ENCODE results near the gene SEC14L6.
A peak's percentile ranks its signal among the peaks of the same experiment; 100 is the strongest.
"Not testable (repeated sequence)": the region's sequence is repeated elsewhere in the genome, so short reads cannot be mapped to it uniquely, and the experiment has no call there.

The SEC14L6 gene

GRCh38 chr22:30553971-30554370, 7.4 kb upstream of the SEC14L6 start:
- H3K9ac ChIP-seq (ENCODE audit: low read length): no peak overlapping the region
- H3K9me3 ChIP-seq (ENCODE audit: control insufficient read depth, low read length): no peaks in the 10 kb centered on the region
- peak overlapping the region in 1 of 2 experiments; percentile 43 for H3K23ac ChIP-seq (ENCODE audit: low read length in 2 of 2)
- no peak overlapping the region for H2BK12ac ChIP-seq (ENCODE audit: low read length in 2 of 2)
- 76% methylated on average over 3 of the region's 7 CpGs for WGBS
- no peak overlapping the region for H2AFZ ChIP-seq (ENCODE audit: low read depth, low read length)
- peaks cover 6% of the 10 kb centered on the region for H3K4me1 ChIP-seq (ENCODE audit: control insufficient read depth, insufficient read depth, low read depth, low read length)
- no peak for DNase-seq
- H2BK120ac ChIP-seq (ENCODE audit: low read depth, low read length): no peak overlapping the region
- H3K4me3 ChIP-seq (ENCODE audit: insufficient read depth in 1 of 2, low read depth in 1 of 2, low read length in 2 of 2): no peak overlapping the region
- H3K79me1 ChIP-seq (replicated peaks; ENCODE audit: low read length, poor library complexity, severe bottlenecking): peaks cover 16% of the 10 kb centered on the region
- peaks cover 0 to 46% of the 10 kb centered on the region in 2 experiments for H3K36me3 ChIP-seq (ENCODE audit: control insufficient read depth in 1 of 2, insufficient read depth in 2 of 2, low read depth in 1 of 2, low read length in 2 of 2)
- H3K4me2 ChIP-seq (ENCODE audit: low read length, poor library complexity, severe bottlenecking): no peak overlapping the region
- no peak overlapping the region for H2BK15ac ChIP-seq (ENCODE audit: low read depth, poor library complexity, severe bottlenecking)
- H2BK5ac ChIP-seq (ENCODE audit: low read depth, low read length, poor library complexity, severe bottlenecking): no peak overlapping the region
- no peak overlapping the region for H3K18ac ChIP-seq (ENCODE audit: low read depth in 1 of 2, low read length in 2 of 2)
- H3K27me3 ChIP-seq (ENCODE audit: control insufficient read depth in 1 of 2, insufficient read depth in 1 of 2, low read length in 2 of 2): peaks cover 0 to 17% of the 10 kb centered on the region in 2 experiments
- no peak overlapping the region for H4K91ac ChIP-seq (ENCODE audit: low read length)
- H3K14ac ChIP-seq (ENCODE audit: low read length in 2 of 2): peak overlapping the region in 1 of 2 experiments; percentile 22
- H3K4ac ChIP-seq (ENCODE audit: low read depth in 1 of 2, low read length in 2 of 2): no peak overlapping the region
- no peak overlapping the region for H2AK5ac ChIP-seq (ENCODE audit: low read length, severe bottlenecking)
- no peak overlapping the region for H4K8ac ChIP-seq (ENCODE audit: low read length)
- no peak overlapping the region for H3K27ac ChIP-seq (ENCODE audit: low read length, poor library complexity, severe bottlenecking)

GRCh38 chr22:30552719-30553118, 6.2 kb upstream of the SEC14L6 start:
- peaks cover 6% of the 10 kb centered on the region for H3K4me1 ChIP-seq (ENCODE audit: control insufficient read depth, insufficient read depth, low read depth, low read length)
- H3K18ac ChIP-seq (ENCODE audit: low read depth in 1 of 2, low read length in 2 of 2): no peak overlapping the region
- H3K36me3 ChIP-seq (ENCODE audit: control insufficient read depth in 1 of 2, insufficient read depth in 2 of 2, low read depth in 1 of 2, low read length in 2 of 2): peaks cover 0 to 39% of the 10 kb centered on the region in 2 experiments
- no peak overlapping the region for H4K91ac ChIP-seq (ENCODE audit: low read length)
- no CpG with 5 or more reads among the region's 1 CpG for WGBS
- H3K4me2 ChIP-seq (ENCODE audit: low read length, poor library complexity, severe bottlenecking): no peak overlapping the region
- no peak for DNase-seq
- no peak overlapping the region for H3K23ac ChIP-seq (ENCODE audit: low read length in 2 of 2)
- no peak overlapping the region for H2BK5ac ChIP-seq (ENCODE audit: low read depth, low read length, poor library complexity, severe bottlenecking)
- H2BK15ac ChIP-seq (ENCODE audit: low read depth, poor library complexity, severe bottlenecking): no peak overlapping the region
- peaks cover 6 to 27% of the 10 kb centered on the region in 2 experiments for H3K27me3 ChIP-seq (ENCODE audit: control insufficient read depth in 1 of 2, insufficient read depth in 1 of 2, low read length in 2 of 2)
- no peaks in the 10 kb centered on the region for H3K9me3 ChIP-seq (ENCODE audit: control insufficient read depth, low read length)
- H3K79me1 ChIP-seq (replicated peaks; ENCODE audit: low read length, poor library complexity, severe bottlenecking): peaks cover 11% of the 10 kb centered on the region
- no peak overlapping the region for H3K14ac ChIP-seq (ENCODE audit: low read length in 2 of 2)
- H2AK5ac ChIP-seq (ENCODE audit: low read length, severe bottlenecking): no peak overlapping the region
- no peak overlapping the region for H3K4ac ChIP-seq (ENCODE audit: low read depth in 1 of 2, low read length in 2 of 2)
- no peak overlapping the region for H2BK12ac ChIP-seq (ENCODE audit: low read length in 2 of 2)
- H2AFZ ChIP-seq (ENCODE audit: low read depth, low read length): no peak overlapping the region
- H3K9ac ChIP-seq (ENCODE audit: low read length): no peak overlapping the region
- H3K27ac ChIP-seq (ENCODE audit: low read length, poor library complexity, severe bottlenecking): no peak overlapping the region
- no peak overlapping the region for H2BK120ac ChIP-seq (ENCODE audit: low read depth, low read length)
- no peak overlapping the region for H3K4me3 ChIP-seq (ENCODE audit: insufficient read depth in 1 of 2, low read depth in 1 of 2, low read length in 2 of 2)
- H4K8ac ChIP-seq (ENCODE audit: low read length): no peak overlapping the region

- Histone ChIP-seq H3K36me3 (ENCODE audit: control insufficient read depth in 1 of 2, insufficient read depth in 2 of 2, low read depth in 1 of 2, low read length in 2 of 2) (peaks cover 0 to 34% of the 10 kb centered on the region in 2 experiments), H3K27me3 (ENCODE audit: control insufficient read depth in 1 of 2, insufficient read depth in 1 of 2, low read length in 2 of 2) (peaks cover 7 to 37% of the 10 kb centered on the region in 2 experiments)
- H2BK12ac ChIP-seq (ENCODE audit: low read length in 2 of 2); H2BK15ac ChIP-seq (ENCODE audit: low read depth, poor library complexity, severe bottlenecking); H3K14ac ChIP-seq (ENCODE audit: low read length in 2 of 2); DNase-seq; H4K91ac ChIP-seq (ENCODE audit: low read length); H2AK5ac ChIP-seq (ENCODE audit: low read length, severe bottlenecking); H3K27ac ChIP-seq (ENCODE audit: low read length, poor library complexity, severe bottlenecking); H3K23ac ChIP-seq (ENCODE audit: low read length in 2 of 2); H3K4me2 ChIP-seq (ENCODE audit: low read length, poor library complexity, severe bottlenecking); H3K4ac ChIP-seq (ENCODE audit: low read depth in 1 of 2, low read length in 2 of 2); H4K8ac ChIP-seq (ENCODE audit: low read length); H2BK5ac ChIP-seq (ENCODE audit: low read depth, low read length, poor library complexity, severe bottlenecking); H2AFZ ChIP-seq (ENCODE audit: low read depth, low read length); H3K4me1 ChIP-seq (ENCODE audit: control insufficient read depth, insufficient read depth, low read depth, low read length); H3K4me3 ChIP-seq (ENCODE audit: insufficient read depth in 1 of 2, low read depth in 1 of 2, low read length in 2 of 2); H3K9me3 ChIP-seq (ENCODE audit: control insufficient read depth, low read length); H3K18ac ChIP-seq (ENCODE audit: low read depth in 1 of 2, low read length in 2 of 2); H3K9ac ChIP-seq (ENCODE audit: low read length); H2BK120ac ChIP-seq (ENCODE audit: low read depth, low read length); H3K79me1 ChIP-seq (replicated peaks; ENCODE audit: low read length, poor library complexity, severe bottlenecking): not testable (repeated sequence)
- WGBS: 73% methylated on average over 2 of the region's 3 CpGs
These were observed 5.3 kb upstream of the SEC14L6 start for GRCh38 chr22:30551813-30552212.

- Histone ChIP-seq H3K79me1 (replicated peaks; ENCODE audit: low read length, poor library complexity, severe bottlenecking) (peaks cover 2% of the 10 kb centered on the region), H3K18ac (ENCODE audit: low read depth in 1 of 2, low read length in 2 of 2) (no peak overlapping the region), H4K91ac (ENCODE audit: low read length) (no peak overlapping the region), H3K4ac (ENCODE audit: low read depth in 1 of 2, low read length in 2 of 2) (no peak overlapping the region), H3K14ac (ENCODE audit: low read length in 2 of 2) (peak overlapping the region in 1 of 2 experiments; percentile 42), H3K4me1 (ENCODE audit: control insufficient read depth, insufficient read depth, low read depth, low read length) (peaks cover 9% of the 10 kb centered on the region), H3K4me2 (ENCODE audit: low read length, poor library complexity, severe bottlenecking) (no peak overlapping the region), H4K8ac (ENCODE audit: low read length) (no peak overlapping the region), H2BK12ac (ENCODE audit: low read length in 2 of 2) (no peak overlapping the region), H2BK5ac (ENCODE audit: low read depth, low read length, poor library complexity, severe bottlenecking) (no peak overlapping the region), H3K23ac (ENCODE audit: low read length in 2 of 2) (no peak overlapping the region), H2AK5ac (ENCODE audit: low read length, severe bottlenecking) (no peak overlapping the region), H2BK120ac (ENCODE audit: low read depth, low read length) (no peak overlapping the region), H3K36me3 (ENCODE audit: control insufficient read depth in 1 of 2, insufficient read depth in 2 of 2, low read depth in 1 of 2, low read length in 2 of 2) (peaks cover 0 to 6% of the 10 kb centered on the region in 2 experiments), H3K27ac (ENCODE audit: low read length, poor library complexity, severe bottlenecking) (no peak overlapping the region), H3K9ac (ENCODE audit: low read length) (no peak overlapping the region), H3K9me3 (ENCODE audit: control insufficient read depth, low read length) (no peaks in the 10 kb centered on the region), H3K4me3 (ENCODE audit: insufficient read depth in 1 of 2, low read depth in 1 of 2, low read length in 2 of 2) (no peak overlapping the region), H3K27me3 (ENCODE audit: control insufficient read depth in 1 of 2, insufficient read depth in 1 of 2, low read length in 2 of 2) (peaks cover 7 to 68% of the 10 kb centered on the region in 2 experiments), H2BK15ac (ENCODE audit: low read depth, poor library complexity, severe bottlenecking) (no peak overlapping the region), H2AFZ (ENCODE audit: low read depth, low read length) (no peak overlapping the region)
- DNase-seq: no peak
- 85% methylated on average over 4 of the region's 4 CpGs for WGBS
These were observed 647 bp upstream of the SEC14L6 start for GRCh38 chr22:30547188-30547587.
